Calu3 (cell line): ENCODE results near the gene RASGRF1. TPM values are rescaled to one million over a fixed set of nuclear protein-coding genes. Genes with fewer than 3 reads are reported as not detected.

Experiments used
- BruUV-seq: library from RNA; stranded (reverse); fragments of 400-500 nt; replicated peaks from 2 replicates; lab custom pipeline; 2021; lab: Mats Ljungman, UMichigan
- CTCF ChIA-PET: fragments of 300-600 bp; sonication (Branson Sonifier 250); formaldehyde crosslinking; loops from one replicate; lab custom pipeline; 2022; ENCODE audit warnings: antibody characterized with exemption; lab: Charles Lee
- DNase-seq: peaks from one replicate; pipeline ENCODE4 v3.0.0; 2022
- H3K27ac Mint-ChIP-seq: one replicate; pipeline ENCODE4 v1.8.0; 2022; ENCODE audit warnings: mixed read lengths; ENCODE audit not compliant: unreplicated experiment
- H3K27me3 Mint-ChIP-seq: one replicate; pipeline ENCODE4 v1.8.0; 2022; ENCODE audit warnings: mixed read lengths; ENCODE audit not compliant: unreplicated experiment
- H3K36me3 Mint-ChIP-seq: one replicate; pipeline ENCODE4 v1.8.0; 2022; ENCODE audit warnings: mild to moderate bottlenecking, moderate library complexity, mixed read lengths; ENCODE audit not compliant: insufficient read depth, unreplicated experiment
- H3K4me1 Mint-ChIP-seq: one replicate; pipeline ENCODE4 v1.8.0; 2022; ENCODE audit warnings: mild to moderate bottlenecking, low read depth, mixed read lengths; ENCODE audit not compliant: unreplicated experiment
- H3K4me3 Mint-ChIP-seq: one replicate; pipeline ENCODE4 v1.8.0; 2022; ENCODE audit warnings: mild to moderate bottlenecking, low read depth, moderate library complexity, mixed read lengths; ENCODE audit not compliant: unreplicated experiment
- H3K9me3 Mint-ChIP-seq: one replicate; pipeline ENCODE4 v1.8.0; 2022; ENCODE audit warnings: low read depth, mixed read lengths; ENCODE audit not compliant: unreplicated experiment
- CTCF ChIP-seq: fragments of 200-600 bp; IDR thresholded peaks from one replicate; pipeline ENCODE4 v1.8.0; 2022; ENCODE audit warnings: antibody characterized with exemption; ENCODE audit not compliant: unreplicated experiment
- intact Hi-C: fragments of 100-400 bp; cut with micrococcal nuclease; formaldehyde crosslinking; loops from one replicate; pipeline ENCODE4 v1.10.0; 2022; ENCODE audit not compliant: unreplicated experiment
- total RNA-seq: library from RNA; stranded (reverse); gene quantifications from 2 replicates; pipeline ENCODE4 v1.2.3, GENCODE V29; 2022

Gene RASGRF1
- total RNA-seq, 1 experiment from 2014 or later, result 2.2 TPM

GRCh38 chr15:78923480-78924360, 166.9 kb downstream of the RASGRF1 start:
- intact Hi-C loops, result no loop called here
- no peak for DNase-seq
- Mint-ChIP-seq H3K27ac (peak overlapping the region; percentile 21), H3K4me3 (no peak overlapping the region), H3K36me3 (peaks cover 75% of the 10 kb centered on the region), H3K4me1 (no peaks in the 10 kb centered on the region), H3K9me3 (no peaks in the 10 kb centered on the region), H3K27me3 (no peaks in the 10 kb centered on the region)
- CTCF ChIA-PET, result interaction anchor here (0.6 kb wide), 1 partner anchor 91 kb away, joined by 3 read pairs; no protein-coding TSS in a partner anchor
- no peak for TF ChIP-seq CTCF
- no TSS peak for BruUV-seq

- intact Hi-C loops, result no loop called here
- no peak overlapping the region for H3K4me3 Mint-ChIP-seq
- H3K9me3 Mint-ChIP-seq, result no peaks in the 10 kb centered on the region
- no peak for TF ChIP-seq CTCF
- H3K27ac Mint-ChIP-seq, result no peak overlapping the region
- no peak for DNase-seq
- CTCF ChIA-PET, result interaction anchor here (1.1 kb wide), 1 partner anchor 84 kb away, joined by 3 read pairs; no protein-coding TSS in a partner anchor
- peaks cover 72% of the 10 kb centered on the region for H3K36me3 Mint-ChIP-seq
- no TSS peak for BruUV-seq
- H3K27me3 Mint-ChIP-seq, result no peaks in the 10 kb centered on the region
- no peaks in the 10 kb centered on the region for H3K4me1 Mint-ChIP-seq
Measured at GRCh38 chr15:78923015-78923414, 167.6 kb downstream of the RASGRF1 start.

GRCh38 chr15:78922527-78922926, 168.1 kb downstream of the RASGRF1 start:
- intact Hi-C loops, result no loop called here
- BruUV-seq, result no TSS peak
- no peaks in the 10 kb centered on the region for H3K4me1 Mint-ChIP-seq
- no peak for TF ChIP-seq CTCF
- no peaks in the 10 kb centered on the region for H3K9me3 Mint-ChIP-seq
- no peak for DNase-seq
- H3K36me3 Mint-ChIP-seq, result peaks cover 68% of the 10 kb centered on the region
- peak overlapping the region; percentile 20 for H3K27ac Mint-ChIP-seq
- H3K27me3 Mint-ChIP-seq, result no peaks in the 10 kb centered on the region
- CTCF ChIA-PET, result interaction anchor here (1.1 kb wide), 1 partner anchor 85 kb away, joined by 3 read pairs; no protein-coding TSS in a partner anchor
- no peak overlapping the region for H3K4me3 Mint-ChIP-seq

GRCh38 chr15:78921940-78922339, 168.6 kb downstream of the RASGRF1 start:
- no peak for TF ChIP-seq CTCF
- CTCF ChIA-PET, result interaction anchor here (0.7 to 1.1 kb wide), 2 partner anchors 15 to 85 kb away, joined by 3 read pairs; no protein-coding TSS in a partner anchor
- intact Hi-C loops, result no loop called here
- Mint-ChIP-seq H3K9me3 (no peaks in the 10 kb centered on the region), H3K4me1 (no peaks in the 10 kb centered on the region), H3K27ac (peak overlapping the region; percentile 20), H3K27me3 (no peaks in the 10 kb centered on the region), H3K4me3 (no peak overlapping the region), H3K36me3 (peaks cover 63% of the 10 kb centered on the region)
- BruUV-seq, result no TSS peak
- DNase-seq, result no peak
